ENCODE results near the gene GSE1.

- no peak for TF ChIP-seq POLR2A (IDR thresholded peaks at IDR 0.05)
- TF ChIP-seq, protein P1, sequence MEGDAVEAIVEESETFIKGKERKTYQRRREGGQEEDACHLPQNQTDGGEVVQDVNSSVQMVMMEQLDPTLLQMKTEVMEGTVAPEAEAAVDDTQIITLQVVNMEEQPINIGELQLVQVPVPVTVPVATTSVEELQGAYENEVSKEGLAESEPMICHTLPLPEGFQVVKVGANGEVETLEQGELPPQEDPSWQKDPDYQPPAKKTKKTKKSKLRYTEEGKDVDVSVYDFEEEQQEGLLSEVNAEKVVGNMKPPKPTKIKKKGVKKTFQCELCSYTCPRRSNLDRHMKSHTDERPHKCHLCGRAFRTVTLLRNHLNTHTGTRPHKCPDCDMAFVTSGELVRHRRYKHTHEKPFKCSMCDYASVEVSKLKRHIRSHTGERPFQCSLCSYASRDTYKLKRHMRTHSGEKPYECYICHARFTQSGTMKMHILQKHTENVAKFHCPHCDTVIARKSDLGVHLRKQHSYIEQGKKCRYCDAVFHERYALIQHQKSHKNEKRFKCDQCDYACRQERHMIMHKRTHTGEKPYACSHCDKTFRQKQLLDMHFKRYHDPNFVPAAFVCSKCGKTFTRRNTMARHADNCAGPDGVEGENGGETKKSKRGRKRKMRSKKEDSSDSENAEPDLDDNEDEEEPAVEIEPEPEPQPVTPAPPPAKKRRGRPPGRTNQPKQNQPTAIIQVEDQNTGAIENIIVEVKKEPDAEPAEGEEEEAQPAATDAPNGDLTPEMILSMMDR (IDR thresholded peaks at IDR 0.05), result no peak
Observed at GRCh38 chr16:85652431-85653221, 39.5 kb downstream of the GSE1 start.

Data from testis (tissue), 2 donors.